B cell (primary cell): ENCODE data around the gene HLCS.

ENCODE experiments used
- CTCF ChIP-seq: fragments of 200-600 bp; IDR thresholded peaks from one replicate; pipeline ENCODE4 v1.8.0; 2022; ENCODE audit warnings: antibody characterized with exemption, mild to moderate bottlenecking
- EZH2 ChIP-seq: IDR thresholded peaks from 2 replicates; pipeline ENCODE4 v1.6.1; 2012; ENCODE audit warnings: borderline replicate concordance, low read depth, mild to moderate bottlenecking, moderate library complexity, low read length; ENCODE audit not compliant: insufficient read depth, poor library complexity, severe bottlenecking

DNA sequence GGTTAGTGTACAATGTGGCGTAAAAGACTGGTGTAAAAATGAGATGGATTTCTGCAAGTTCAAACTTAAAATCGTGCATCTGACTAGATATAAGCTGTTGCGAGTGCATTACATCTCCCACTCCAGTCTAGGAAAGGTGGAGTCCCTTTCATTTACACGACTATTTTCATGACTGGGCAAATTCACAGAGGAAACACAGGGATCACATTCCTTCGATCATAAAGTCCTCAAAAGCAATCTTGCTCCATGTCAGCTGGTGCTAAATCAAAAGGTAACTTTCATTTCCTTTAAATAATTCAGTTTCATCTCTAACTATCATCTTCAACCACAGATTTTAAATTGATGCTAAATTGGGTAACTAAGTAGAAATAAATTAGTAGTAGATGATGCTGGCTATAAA, 100.0 kb downstream of the HLCS start:
- TF ChIP-seq CTCF, result no peak
- TF ChIP-seq EZH2, result no peak
